HG03280 (cell line): ENCODE measurements around the gene RIPOR3.
A peak's percentile ranks its signal among the peaks of the same experiment; 100 is the strongest.
"Not testable (repeated sequence)": the region's sequence is repeated elsewhere in the genome, so short reads cannot be mapped to it uniquely, and the experiment has no call there.

ENCODE experiments used
- ATAC-seq: cut with Tn5 transposase; IDR thresholded peaks from one replicate; pipeline ENCODE4 v1.9.1; 2021; ENCODE audit warnings: mild to moderate bottlenecking, moderate library complexity; ENCODE audit not compliant: unreplicated experiment

Gene RIPOR3

DNA sequence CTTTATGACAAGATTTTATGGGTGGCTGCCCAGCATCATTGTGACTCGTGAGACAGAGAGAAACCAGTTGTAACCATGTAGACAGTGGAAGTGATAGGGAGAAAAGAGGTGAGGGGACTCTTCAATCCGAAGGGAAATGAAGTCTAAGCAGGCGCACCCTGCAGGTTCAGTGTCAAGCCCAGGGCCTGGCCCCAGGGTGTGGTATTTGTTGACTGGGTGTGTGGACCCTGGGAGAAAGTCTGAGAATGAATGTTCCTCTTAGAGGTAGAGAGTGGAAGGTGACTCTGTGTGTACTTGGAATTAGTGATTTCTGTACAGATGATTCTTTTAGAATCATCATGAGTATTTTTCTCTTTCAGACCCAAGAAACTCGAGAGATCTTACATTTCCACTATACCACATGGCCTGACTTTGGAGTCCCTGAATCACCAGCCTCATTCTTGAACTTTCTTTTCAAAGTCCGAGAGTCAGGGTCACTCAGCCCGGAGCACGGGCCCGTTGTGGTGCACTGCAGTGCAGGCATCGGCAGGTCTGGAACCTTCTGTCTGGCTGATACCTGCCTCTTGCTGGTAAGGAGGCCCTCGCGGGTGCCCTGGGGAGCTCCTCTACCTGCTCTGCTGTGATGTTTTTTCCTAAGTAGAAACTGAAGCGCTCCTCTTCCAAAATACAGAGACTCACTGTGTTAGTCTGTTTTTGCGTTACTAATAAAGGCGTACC, 113.1 kb downstream of the RIPOR3 start:
- ATAC-seq, result no peak

DNA sequence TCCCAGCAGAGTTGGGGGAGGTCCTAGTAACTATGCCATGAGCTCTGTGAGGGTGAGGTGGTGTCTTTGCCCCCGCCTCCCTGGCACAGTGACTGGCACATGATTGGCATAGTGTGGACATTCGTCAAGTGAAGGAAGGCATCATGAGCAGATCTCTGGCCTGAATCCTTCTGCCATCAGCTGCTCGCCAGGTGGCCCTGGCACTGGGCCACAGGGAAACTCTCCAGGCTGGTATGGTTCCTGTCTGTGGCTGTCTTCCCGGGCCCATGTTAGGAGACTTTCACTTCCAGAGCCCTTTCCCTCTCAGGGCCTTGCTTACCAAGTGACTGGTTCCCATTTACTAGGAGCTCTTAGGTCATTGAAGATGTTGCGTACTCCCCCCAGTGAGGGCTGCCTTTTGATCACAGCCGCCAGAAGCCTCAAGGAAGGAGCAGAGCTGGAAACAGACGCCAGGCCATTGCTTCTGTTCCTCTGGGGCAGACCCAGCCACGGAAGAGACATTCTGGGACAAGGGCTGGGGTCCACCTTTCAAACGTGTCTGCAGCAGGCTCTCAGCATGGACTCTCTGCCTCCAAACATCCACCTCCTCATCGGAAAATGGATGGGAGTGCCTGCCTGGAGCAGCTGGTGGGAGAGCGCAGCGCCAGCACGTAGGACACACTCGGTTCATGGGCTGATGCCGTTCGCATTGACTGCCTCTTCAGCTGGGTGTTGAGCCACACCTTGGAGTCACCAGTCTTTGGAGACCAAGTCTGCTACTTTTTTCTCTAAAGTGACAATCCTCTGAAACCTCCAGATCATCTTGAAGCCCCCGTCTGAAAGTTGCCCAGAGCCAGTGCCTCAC, 113.9 kb downstream of the RIPOR3 start:
- no peak for ATAC-seq

DNA sequence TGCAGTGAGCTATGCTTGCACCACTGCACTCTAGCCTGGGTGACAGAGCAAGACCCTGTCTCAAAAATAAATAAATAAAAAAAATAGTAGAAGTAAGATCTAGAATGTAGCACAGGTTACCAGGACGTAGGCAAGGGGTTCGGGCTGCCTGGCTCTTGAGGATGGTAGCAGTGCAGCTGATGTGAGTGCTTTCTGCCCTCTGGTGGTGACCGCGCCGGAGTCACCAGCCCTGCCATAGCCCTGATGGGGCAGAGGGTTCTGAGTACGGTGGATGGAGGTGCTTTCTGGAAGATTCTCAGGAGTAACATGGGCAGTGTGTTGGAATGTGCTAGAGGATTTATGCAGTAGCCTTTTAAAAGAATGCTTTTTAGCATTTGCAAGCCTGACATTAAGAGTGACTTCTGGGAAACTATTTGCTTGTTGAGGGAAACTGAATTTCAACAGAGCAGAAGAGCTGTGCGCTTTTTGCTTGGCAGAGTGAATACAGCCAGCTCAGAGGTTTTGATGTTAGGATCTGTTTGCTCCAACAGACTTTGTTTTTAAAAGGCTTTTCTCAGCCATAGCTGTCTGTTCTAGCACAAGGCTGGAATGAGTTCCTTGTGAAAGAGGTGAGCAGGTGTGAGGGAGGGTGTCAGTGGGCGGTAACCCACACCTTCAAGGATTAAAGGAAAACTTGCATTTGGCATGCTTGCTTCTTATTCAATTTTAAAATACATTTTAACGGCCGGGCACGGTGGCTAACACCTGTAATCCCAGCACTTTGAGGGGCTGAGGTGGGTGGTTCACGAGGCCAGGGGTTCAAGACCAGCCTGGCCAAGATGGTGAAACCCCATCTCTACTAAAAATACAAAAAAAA, 115.2 kb downstream of the RIPOR3 start:
- ATAC-seq, result peak; percentile 55

DNA sequence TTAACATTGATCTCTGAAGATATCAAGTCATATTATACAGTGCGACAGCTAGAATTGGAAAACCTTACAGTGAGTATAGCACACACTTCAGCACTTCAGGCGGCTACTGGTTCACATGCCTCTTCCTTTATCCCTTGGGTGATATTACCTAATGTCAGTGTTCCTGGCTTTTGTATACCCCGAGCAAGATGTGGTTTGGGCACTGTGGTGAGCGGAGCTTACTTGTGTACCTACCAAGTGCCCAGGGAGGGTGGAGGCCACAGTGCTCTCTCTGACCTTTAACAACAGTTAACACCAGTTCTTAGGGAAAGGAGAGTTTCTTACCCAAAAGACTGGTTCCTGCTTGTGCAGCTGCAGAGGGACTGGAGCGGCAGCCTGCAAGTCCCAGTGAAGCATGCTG, 116.8 kb downstream of the RIPOR3 start:
- no peak for ATAC-seq

DNA sequence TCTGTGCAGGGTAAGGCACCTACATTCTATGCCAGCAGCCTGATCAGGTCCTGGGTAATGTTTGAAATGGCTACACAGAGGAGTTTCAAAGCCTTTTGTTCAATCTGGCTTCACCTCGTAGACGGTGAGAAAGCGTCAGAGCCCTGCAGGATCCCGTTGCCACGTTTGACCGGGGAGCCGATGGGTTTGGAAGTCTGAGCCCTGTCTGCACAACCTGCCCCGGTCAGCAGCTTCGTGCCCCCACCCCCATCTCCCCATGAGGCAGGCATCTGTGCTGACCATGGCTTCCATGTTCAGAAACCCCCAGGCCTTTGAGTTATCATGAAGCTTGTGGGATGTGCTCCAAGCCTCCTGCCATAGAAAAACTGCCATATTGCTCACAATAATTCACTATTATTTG, 117.2 kb downstream of the RIPOR3 start:
- ATAC-seq, result no peak

DNA sequence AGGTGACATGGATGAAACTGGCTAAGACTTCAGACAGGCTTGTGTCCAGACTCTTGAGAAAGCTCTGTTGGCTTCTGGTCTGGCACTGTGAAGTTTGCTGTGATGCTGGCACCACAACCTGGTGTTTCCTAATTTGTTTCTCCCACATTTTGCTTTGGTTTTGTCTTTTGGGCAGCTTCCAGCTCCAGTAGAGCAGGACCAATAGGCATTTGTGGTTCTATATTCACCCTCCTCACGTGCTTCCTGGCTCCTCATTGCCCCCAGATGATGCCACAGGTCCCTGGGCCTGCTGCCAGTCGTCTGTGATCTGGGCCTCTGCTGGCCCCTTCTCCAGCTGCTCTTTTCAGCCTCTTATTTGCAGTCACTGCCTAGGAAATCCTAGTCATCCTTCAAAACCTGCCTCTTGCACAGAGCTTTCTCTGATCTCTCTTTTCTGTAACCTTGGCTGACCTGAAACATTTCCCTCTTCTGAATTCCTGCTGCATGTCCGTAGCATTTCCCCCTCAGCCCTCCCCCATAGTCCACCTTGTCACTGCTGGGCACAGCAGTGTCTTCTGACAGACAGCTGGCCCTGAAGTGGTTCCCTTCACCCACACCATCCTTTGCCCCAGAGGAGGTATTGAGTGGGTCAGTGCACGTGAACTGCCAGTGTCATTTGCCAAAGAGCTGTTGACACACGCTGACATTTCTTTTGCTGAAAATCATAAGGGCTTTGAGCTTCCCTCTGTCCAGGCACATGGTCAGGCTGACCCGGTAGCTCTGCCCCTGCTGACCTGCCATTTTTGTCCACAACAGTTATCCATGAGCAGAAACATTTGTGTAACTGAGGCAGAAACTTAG, 118.2 kb downstream of the RIPOR3 start:
- no peak for ATAC-seq

DNA sequence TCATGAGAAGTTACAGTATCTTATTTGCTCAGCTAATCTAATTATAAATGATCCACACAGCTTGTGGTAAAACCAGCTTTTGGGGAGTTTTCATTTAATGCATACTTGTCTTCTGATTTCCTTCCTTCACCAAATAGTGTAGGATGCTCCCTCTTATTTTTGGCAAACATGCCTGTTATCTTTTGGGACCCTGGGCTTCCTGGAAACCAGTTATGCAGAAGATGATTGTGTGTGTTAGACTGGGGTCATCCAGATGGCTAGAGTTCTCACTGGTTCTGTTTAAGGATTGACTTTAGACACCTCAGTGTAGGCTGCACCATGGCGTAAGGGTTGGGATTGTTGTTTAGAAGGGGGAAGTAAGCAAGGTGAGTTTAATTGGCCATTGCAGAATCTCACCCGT, 119.9 kb downstream of the RIPOR3 start:
- no peak for ATAC-seq

DNA sequence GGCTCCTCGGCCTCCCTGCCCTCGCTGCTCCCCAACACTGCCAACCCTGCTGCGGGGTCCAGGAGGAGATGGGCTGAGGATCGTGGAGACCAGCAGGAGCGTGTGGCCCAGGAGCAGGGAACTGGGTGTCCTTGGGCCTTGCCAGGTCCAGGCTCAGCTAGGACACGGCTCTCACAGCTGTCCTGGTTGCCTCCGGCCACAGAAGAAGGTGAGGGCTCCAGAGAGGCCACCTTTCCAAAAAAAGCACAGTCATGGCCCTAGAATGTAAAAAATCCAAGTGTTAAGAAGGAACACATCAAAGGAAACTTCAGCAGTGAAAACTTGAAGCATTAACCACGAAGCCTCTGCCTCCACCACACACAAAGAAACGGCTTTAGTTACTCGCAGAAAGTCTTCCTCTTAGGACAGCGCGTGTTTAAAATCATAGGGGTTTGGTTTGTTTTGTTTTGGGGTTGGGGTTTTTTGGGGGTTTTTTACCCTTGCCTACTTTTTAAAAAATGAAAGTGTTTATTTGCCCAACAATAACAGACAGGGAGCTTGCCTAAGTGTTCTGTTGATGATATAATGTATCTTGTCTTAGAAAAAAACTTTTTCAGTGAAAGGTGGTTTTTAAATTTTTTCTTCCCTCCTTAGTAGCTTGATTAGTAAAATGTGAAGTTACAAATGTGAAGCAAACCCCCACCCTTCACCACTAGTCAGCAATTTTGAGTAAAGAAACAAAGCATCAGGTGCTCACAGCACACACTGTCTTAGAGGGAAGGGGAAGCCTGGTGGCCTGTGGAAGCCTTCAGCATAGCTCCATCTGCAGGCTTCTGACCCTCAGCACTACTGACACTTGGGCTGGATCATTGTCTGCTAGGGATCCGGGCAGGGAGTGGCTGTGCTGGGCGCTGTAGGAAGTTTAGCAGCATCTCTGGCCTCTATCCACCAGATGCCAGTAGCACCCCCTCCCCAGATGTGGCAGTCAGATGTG, 121.2 kb downstream of the RIPOR3 start:
- peak; percentile 61 for ATAC-seq

DNA sequence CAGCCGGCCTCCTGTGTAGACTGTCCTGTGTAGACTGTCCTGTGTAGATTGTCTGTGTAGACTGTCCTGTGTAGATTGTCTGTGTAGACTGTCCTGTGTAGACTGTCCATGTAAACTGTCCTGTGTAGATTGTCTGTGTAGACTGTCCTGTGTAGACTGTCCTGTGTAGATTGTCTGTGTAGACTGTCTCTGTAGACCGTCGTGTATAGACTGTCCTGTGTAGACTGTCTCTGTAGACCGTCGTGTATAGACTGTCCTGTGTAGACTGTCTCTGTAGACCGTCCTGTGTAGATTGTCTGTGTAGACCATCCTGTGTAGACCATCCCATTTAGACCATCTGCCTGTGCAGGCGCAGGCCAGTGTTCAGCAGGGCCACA, 121.9 kb downstream of the RIPOR3 start:
- not testable (repeated sequence) for ATAC-seq

DNA sequence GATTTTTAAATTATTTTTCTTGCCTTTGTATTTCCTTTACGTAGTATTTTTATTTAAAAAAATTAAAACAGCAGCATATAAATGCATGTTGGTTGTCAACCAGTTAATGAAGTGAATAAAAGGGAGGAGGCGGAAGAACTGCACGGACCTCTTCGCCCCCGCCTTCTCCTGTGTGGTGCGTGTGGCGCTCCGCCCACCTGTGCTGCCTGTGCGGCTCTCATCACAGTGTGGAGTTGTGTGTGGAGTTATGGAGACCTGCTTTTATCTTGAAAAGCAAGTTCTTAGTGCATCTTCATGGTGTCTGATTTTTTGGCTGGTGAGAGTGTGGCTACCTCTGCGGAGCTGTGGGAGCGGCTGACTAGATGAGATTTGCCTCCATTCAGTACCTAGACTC, 122.8 kb downstream of the RIPOR3 start:
- no peak for ATAC-seq

DNA sequence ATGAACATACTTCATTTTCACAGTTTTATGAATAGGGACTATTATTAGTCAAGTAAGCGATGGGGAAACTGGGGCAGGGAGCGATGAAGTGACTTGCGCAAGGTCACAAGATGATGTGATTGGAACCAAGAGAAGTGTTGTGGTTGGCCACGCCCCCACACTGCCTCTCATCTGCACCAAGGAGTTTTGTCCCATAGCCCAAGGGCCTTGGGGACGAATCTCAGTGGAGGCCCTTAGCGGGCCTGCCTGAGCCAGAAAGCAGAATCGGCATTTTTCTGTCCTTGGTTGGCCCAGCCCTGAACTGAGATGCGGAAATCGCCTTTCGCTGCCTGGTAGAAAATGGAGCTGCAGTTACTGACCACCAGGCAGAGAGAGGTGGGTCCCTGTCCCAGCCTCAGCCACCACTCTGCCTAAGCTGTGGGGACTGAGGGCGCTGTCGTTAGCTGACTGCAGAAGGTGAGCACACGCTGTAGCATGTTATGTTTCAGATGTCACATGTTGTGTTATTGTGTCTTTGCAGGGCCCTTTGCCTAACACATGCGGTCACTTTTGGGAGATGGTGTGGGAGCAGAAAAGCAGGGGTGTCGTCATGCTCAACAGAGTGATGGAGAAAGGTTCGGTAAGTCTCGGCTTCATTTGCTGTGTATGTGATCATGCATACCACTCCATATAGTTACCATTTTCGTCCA, 123.3 kb downstream of the RIPOR3 start:
- ATAC-seq, result no peak

DNA sequence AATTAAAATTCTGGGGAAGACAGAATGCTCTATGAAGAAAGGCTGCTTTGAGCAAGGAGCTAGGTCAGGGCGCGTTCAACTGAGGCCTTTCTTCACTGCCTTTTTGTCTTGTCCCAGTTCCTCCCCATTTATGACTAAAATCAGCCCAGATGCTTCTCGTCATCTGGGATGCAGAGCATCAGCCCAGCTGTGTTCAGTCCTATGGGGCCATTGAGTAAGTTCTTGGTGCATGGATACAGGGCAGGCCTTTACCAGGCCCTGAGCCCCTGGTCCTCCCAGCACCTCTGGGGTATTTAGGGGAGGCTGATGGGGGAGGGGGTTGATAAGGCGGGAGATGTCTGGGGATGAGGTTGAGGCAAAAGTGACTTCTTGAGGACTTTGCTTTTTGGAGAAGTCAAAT, 125.5 kb downstream of the RIPOR3 start:
- ATAC-seq, result no peak

DNA sequence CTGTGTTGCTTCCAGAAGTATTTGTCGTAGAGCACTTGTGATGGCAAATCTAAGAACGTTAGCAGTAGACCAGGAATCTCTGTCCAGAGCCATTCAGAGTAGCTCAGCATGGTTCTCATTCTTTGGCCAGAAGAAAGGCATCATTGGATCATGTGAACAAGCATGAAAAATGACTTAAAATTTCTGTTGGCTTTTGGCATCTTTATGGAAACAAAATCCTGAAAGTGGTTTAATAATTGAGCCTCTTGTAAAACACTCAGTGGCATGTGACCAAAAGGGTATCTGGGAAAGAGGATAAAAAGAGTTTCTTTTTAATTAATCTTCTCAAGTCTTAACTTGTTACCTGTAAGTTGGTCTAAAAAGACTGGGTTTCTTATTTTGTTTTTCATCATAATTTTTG, 126.0 kb downstream of the RIPOR3 start:
- no peak for ATAC-seq

DNA sequence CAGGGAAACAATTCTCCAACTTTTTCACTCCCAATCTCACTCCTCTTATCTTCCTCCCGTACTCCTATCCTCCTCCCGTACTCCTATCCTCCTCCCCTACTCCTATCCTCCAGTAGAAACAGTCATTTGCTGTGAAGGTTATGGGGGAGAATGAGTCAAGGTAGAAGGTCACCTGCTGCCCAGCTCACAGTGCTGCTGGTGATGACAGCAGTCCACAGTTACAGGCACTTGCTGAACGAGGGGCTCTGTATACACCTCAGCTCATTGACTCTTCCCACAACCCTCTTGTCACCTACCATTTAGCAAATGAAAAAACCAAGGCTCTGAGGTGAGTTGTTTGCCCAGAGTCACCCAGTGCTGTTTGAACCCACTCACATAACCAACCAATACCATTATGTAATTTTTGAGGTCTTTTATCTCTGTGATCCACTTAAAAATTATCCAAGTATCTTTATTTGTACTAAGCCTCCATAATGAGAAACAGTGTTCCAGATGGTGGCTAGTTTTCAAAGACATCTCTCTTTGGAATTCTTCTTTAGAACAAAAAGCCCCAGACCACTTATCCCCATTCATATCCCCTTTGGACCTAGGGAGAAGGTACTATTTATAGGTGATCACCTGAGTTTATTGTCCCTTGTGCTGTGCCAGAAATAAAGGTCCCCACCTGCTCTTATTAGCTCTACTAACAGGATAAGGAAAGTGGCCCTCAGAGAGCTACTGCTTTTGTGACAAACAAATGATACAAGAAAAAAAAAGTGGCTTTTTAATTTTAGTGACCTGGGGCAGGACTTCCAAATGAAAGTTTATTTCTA, 128.0 kb downstream of the RIPOR3 start:
- ATAC-seq, result no peak

DNA sequence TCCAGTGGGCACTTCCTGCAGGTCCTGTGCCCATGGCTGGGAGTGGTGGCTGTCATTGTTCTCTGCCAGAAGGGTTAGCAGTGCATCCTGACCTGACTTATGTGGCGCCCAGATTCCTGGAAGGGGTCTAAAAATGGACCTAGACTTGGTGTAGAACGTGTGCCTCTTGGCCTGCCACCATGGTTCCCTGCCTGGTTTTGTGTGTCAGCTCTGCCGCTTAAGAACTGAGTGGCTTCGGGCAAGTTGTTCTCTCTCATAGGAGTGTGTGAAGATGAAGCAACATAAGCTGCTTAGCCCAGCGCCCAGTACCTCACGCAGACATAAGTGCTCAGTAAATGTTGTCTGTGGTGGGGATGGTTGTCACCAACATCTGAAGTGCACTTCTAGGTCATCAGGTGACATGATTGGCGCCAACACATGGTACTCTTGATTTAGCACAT, 129.1 kb downstream of the RIPOR3 start:
- no peak for ATAC-seq

DNA sequence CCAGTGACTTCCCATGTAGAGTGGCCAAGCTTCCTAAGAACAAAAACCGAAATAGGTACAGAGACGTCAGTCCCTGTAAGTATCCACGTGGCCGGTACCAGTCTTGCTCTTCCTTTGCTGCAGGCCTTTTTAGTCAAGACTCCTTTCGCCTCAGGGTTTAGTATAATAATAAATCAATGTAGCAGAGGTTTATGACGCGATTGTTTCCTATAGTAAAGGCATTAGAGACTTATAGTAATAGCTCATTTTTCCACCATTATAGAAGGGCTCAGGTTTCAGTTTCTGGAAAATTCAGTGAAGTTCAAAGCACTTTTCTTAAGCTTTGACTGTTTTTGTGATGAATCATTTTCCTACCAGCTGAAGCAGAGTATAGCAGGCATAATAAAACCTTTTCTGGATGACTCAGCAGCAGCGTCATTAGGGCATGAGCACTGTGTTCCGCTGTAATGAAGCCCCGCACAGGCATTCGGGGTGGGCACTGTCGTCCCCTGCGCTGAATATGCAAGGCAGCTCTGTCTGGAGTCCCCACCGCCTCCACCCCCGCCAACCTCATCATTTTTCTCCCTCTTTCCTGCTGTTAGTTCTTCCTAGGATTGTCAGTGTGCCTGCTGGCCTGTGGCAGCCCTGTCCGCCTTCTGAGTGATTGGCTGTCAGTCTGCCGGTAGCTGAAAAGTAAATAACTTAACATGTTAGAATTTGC, 129.8 kb downstream of the RIPOR3 start:
- ATAC-seq, result no peak

DNA sequence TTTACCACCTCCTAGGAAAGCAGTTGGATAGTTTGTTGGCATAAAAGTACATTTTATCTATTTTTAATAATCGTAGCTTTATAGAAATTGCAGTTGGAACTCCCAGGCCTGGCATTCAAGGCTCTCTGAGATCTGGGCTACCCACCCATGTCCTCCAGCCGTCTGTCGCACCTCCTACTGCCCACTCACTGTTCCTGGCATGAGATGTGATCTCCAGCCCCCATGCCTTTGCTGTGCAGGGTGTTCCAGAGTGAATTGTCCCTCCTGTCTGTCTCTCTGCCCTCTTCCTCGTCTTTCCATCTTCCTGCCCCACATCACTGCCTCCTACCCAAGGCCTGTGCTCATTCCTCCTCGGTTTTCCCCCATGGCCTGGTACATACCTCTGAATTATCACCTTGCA, 130.5 kb downstream of the RIPOR3 start:
- ATAC-seq, result no peak
